Hepatocyte (in vitro differentiated cells): ENCODE data around the gene SRP72.

Source experiments
- EZH2 ChIP-seq: fragments of 200-600 bp; sonication (generic); IDR thresholded peaks from 2 replicates; pipeline ENCODE4 v1.6.1; 2016; ENCODE audit warnings: antibody characterized with exemption, mild to moderate bottlenecking, borderline replicate concordance
- TF ChIP-seq, protein P1 (sequence below): fragments of 200-600 bp; sonication (generic); IDR thresholded peaks from 2 replicates; pipeline ENCODE4 v1.5.1; 2016; ENCODE audit warnings: antibody characterized with exemption, mild to moderate bottlenecking; ENCODE audit not compliant: poor library complexity

DNA sequence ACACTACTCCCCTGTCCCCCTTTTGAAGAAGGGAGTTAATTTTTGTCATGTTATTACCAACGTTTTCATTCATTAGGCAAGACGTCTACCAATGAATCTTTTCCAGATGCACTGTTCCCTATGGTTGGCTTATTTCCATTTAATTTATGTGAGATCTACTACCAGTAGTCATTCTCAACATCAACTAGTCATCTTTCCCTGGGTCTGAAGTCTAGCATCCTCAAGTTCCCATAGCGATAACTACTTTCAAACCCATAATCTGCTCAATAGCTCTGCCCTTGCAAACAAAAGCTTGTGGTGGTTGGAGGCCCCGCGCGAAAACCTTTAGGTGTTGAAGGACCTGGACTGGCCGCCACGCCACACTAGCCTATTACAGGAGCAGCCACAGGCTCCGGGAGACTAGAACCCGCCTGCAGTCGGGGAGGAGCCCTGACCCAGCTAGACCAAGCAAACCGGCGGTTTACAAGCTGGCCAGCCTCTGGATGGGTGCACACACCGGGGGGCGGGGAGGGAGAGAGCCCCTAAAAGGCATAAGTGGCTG is 32.7 kb upstream of the SRP72 start:
- TF ChIP-seq, protein P1, sequence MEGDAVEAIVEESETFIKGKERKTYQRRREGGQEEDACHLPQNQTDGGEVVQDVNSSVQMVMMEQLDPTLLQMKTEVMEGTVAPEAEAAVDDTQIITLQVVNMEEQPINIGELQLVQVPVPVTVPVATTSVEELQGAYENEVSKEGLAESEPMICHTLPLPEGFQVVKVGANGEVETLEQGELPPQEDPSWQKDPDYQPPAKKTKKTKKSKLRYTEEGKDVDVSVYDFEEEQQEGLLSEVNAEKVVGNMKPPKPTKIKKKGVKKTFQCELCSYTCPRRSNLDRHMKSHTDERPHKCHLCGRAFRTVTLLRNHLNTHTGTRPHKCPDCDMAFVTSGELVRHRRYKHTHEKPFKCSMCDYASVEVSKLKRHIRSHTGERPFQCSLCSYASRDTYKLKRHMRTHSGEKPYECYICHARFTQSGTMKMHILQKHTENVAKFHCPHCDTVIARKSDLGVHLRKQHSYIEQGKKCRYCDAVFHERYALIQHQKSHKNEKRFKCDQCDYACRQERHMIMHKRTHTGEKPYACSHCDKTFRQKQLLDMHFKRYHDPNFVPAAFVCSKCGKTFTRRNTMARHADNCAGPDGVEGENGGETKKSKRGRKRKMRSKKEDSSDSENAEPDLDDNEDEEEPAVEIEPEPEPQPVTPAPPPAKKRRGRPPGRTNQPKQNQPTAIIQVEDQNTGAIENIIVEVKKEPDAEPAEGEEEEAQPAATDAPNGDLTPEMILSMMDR: no peak
- no peak for TF ChIP-seq EZH2
